Lower lobe of right lung (tissue), 2 donors: ENCODE data around the gene ATP6V1C2. TPM values are rescaled to one million over a fixed set of nuclear protein-coding genes. Genes with fewer than 3 reads are reported as not detected.

Source experiments
- ATAC-seq, 2 donors: fragments of 200-7000 bp; cut with Tn5 transposase; one replicate each; pipeline ENCODE4 v1.9.1; 2020 to 2022; ENCODE audit warnings: mild to moderate bottlenecking in 2 of 2, moderate library complexity in 2 of 2
- DNase-seq: peaks from one replicate; pipeline ENCODE4 v3.0.0-alpha.2; 2020
- H3K27ac ChIP-seq: fragments of 200-600 bp; one replicate; pipeline ENCODE4 v1.8.0; 2022
- H3K27me3 ChIP-seq: fragments of 200-600 bp; one replicate; pipeline ENCODE4 v1.8.0; 2022; ENCODE audit warnings: low read depth
- H3K36me3 ChIP-seq: fragments of 200-600 bp; one replicate; pipeline ENCODE4 v1.8.0; 2022; ENCODE audit warnings: mild to moderate bottlenecking
- H3K4me1 ChIP-seq: fragments of 200-600 bp; one replicate; pipeline ENCODE4 v1.8.0; 2022
- H3K4me3 ChIP-seq: fragments of 200-600 bp; one replicate; pipeline ENCODE4 v1.8.0; 2022; ENCODE audit warnings: mild to moderate bottlenecking
- H3K9me3 ChIP-seq: fragments of 200-600 bp; one replicate; pipeline ENCODE4 v1.8.0; 2022
- intact Hi-C: fragments of 100-400 bp; cut with DNase I; formaldehyde crosslinking; loops from one replicate; pipeline ENCODE4 v1.11.0; 2022
- total RNA-seq: library from RNA; stranded (reverse); fragmentation: NEBNext Ultra II Directional; extraction: Animal tissue kit (Norgen Biotek cat#: 25700); gene quantifications from one replicate; pipeline ENCODE4 v1.2.1, GENCODE V29; 2021
- TF ChIP-seq, protein P1 (sequence below): fragments of 200-600 bp; IDR thresholded peaks from one replicate; pipeline ENCODE4 v1.8.0; 2022; ENCODE audit warnings: antibody characterized with exemption, mild to moderate bottlenecking
- donor health status: DM: no; HTN: yes; CAD: no; lungs with severe emphysema.

ATP6V1C2 gene
- total RNA-seq, 1 donor from 2014 or later, result 1.7 TPM

DNA sequence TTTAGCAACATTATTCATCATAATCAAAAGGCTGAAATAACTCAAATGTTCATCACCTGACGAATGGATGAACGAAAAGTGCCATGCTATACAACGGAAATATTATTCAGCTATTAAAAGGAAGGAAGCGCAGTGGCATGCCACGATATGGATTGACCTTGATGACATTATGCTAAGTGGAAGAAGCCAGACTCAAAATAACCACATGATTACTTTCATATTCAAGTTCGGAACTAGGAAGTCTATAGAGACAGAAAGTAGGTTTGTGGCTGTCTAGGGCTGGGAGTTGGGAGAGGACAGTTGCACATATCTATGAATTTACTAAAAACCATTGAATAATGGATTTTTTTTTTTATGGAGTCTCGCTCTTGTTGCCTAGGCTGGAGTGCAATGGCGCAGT is 104.6 kb downstream of the ATP6V1C2 start:
- TF ChIP-seq, protein P1, sequence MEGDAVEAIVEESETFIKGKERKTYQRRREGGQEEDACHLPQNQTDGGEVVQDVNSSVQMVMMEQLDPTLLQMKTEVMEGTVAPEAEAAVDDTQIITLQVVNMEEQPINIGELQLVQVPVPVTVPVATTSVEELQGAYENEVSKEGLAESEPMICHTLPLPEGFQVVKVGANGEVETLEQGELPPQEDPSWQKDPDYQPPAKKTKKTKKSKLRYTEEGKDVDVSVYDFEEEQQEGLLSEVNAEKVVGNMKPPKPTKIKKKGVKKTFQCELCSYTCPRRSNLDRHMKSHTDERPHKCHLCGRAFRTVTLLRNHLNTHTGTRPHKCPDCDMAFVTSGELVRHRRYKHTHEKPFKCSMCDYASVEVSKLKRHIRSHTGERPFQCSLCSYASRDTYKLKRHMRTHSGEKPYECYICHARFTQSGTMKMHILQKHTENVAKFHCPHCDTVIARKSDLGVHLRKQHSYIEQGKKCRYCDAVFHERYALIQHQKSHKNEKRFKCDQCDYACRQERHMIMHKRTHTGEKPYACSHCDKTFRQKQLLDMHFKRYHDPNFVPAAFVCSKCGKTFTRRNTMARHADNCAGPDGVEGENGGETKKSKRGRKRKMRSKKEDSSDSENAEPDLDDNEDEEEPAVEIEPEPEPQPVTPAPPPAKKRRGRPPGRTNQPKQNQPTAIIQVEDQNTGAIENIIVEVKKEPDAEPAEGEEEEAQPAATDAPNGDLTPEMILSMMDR, result no peak
- Histone ChIP-seq H3K36me3 (no peaks in the 10 kb centered on the region), H3K4me3 (no peak overlapping the region), H3K27ac (no peak overlapping the region), H3K27me3 (peaks cover 16% of the 10 kb centered on the region), H3K9me3 (no peaks in the 10 kb centered on the region), H3K4me1 (no peaks in the 10 kb centered on the region)
- intact Hi-C loops, result no loop called here
- no peak for ATAC-seq
- no peak for DNase-seq

DNA sequence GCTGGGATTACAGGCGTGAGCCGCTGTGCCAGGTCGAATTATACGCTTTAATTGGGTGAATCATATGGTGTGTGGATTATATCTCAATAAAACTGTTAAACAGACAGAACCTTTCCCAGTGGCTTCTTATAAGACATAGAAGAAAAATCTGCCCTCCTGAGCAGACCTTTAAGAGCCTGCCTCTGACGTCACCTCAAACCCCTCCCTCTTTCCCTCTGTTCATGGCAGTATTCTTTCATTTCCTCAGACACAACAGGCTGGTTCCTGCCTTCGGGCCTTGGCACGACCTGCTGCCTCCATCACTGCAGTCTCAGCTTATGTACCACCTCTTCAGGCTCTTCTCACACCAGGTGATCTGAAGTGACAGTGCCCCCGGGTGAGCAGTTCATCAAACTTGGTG is 105.2 kb downstream of the ATP6V1C2 start:
- intact Hi-C loops, result no loop called here
- ATAC-seq, result no peak
- H3K27me3 ChIP-seq, result peaks cover 22% of the 10 kb centered on the region

DNA sequence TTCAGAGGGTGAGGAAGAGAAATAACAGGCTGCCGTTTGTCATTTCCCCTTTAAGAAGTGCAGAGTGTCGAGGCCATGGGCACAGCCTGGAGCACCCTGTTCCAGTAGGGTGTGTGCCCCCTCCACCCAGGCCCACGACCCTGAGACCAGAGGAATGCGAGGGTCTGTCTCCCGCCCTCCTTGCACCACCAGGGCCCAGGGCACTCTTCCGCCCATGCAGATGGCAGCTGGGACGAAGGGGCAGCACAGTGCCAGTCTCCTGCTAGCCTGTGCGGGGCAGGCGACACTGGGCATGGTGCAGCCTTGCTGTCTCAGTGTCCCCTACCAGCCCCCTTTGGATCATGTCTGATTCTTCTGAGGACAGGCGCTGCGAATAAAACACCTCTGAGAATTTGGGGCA is 106.9 kb downstream of the ATP6V1C2 start:
- Histone ChIP-seq H3K36me3 (no peaks in the 10 kb centered on the region), H3K4me1 (peaks cover 6% of the 10 kb centered on the region), H3K9me3 (no peaks in the 10 kb centered on the region), H3K27ac (no peak overlapping the region), H3K27me3 (peaks cover 36% of the 10 kb centered on the region), H3K4me3 (no peak overlapping the region)
- intact Hi-C loops, result no loop called here
- DNase-seq (no peak), ATAC-seq (peak in 1 of 2 donors; percentile 4)
- TF ChIP-seq, protein P1, result no peak

More for the DNA sequence above, 105.2 kb downstream of the ATP6V1C2 start:
- H3K36me3 ChIP-seq, result no peaks in the 10 kb centered on the region
- H3K9me3 ChIP-seq, result no peaks in the 10 kb centered on the region
- H3K4me1 ChIP-seq, result no peaks in the 10 kb centered on the region
- no peak for DNase-seq
- H3K27ac ChIP-seq, result no peak overlapping the region
- TF ChIP-seq, protein P1, result no peak
- H3K4me3 ChIP-seq, result no peak overlapping the region

DNA sequence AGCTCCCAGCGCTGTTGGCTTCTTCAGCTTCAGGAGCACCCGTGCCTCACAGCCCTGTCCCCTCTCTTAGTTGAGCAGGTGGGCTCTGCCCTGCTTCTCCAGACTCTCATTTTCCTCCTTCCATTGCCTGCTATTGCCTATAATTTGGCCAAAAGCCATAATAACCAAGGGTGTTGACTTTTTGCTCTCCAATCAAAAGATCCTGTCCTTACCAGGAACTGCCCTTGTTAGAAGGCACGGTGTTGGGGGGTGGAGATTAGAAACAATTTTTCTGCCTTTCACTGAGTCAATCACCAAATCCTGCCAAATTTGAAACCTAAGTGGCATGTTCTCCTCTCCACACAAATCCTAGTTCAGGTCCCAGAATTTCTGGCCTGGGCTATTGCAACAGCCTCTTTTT is 107.9 kb downstream of the ATP6V1C2 start:
- intact Hi-C loops, result no loop called here

DNA sequence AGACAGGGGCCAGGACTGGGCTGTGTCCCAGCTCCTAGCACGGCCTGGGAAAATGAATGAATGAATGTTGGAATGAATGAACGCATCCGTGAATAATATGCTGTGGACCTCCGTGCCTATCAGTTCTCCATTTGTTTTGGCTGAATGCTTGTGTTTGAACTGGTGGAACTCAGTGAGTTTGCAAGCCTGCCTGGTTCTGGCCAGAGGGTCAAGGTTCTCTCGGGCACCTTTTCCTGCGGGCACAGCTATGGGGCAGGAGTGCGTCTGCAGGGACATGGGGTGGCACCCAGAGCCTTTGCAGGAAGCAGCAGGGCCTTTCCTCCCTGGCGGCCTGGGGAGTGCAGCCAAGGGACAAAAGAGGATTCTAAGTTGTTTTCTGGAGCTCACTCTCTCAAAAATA is 108.8 kb downstream of the ATP6V1C2 start:
- Histone ChIP-seq H3K27ac (no peak overlapping the region), H3K4me1 (peaks cover 6% of the 10 kb centered on the region), H3K27me3 (peaks cover 39% of the 10 kb centered on the region), H3K4me3 (no peak overlapping the region), H3K9me3 (no peaks in the 10 kb centered on the region), H3K36me3 (no peaks in the 10 kb centered on the region)
- ATAC-seq, result no peak
- TF ChIP-seq, protein P1, result no peak
- intact Hi-C loops, result loop anchor here (5.0 kb wide), 1 partner anchor 297 kb away; no protein-coding TSS in a partner anchor
- no peak for DNase-seq

More for the DNA sequence above, 107.9 kb downstream of the ATP6V1C2 start:
- no peaks in the 10 kb centered on the region for H3K9me3 ChIP-seq
- TF ChIP-seq, protein P1, result no peak
- DNase-seq (no peak), ATAC-seq (no peak)
- H3K36me3 ChIP-seq, result no peaks in the 10 kb centered on the region
- H3K4me1 ChIP-seq, result peaks cover 6% of the 10 kb centered on the region
- H3K4me3 ChIP-seq, result no peak overlapping the region
- peaks cover 39% of the 10 kb centered on the region for H3K27me3 ChIP-seq
- no peak overlapping the region for H3K27ac ChIP-seq
